T-helper 1 cell treated with Interleukin-12 subunit alpha and Interleukin-12 subunit beta and Interleukin-4 antibody, amounts not matched to agents 30 ng/mL and 1 ng/mL, for 36 hours (primary cell): ENCODE data around the gene SLC6A7. TPM values are rescaled to one million over a fixed set of nuclear protein-coding genes. Genes with fewer than 3 reads are reported as not detected.
"Not testable (repeated sequence)": the region's sequence is repeated elsewhere in the genome, so short reads cannot be mapped to it uniquely, and the experiment has no call there.

Source experiments
- intact Hi-C: fragments of 100-400 bp; cut with micrococcal nuclease; formaldehyde crosslinking; loops from one replicate; pipeline ENCODE4 v1.15.1; 2024
- total RNA-seq: library from RNA; stranded (reverse); gene quantifications from 2 replicates; pipeline ENCODE4 v1.2.3, GENCODE V29; 2022

SLC6A7 gene
- total RNA-seq, 1 donor from 2014 or later = not detected

GRCh38 chr5:150238646-150239045 is 48.8 kb downstream of the SLC6A7 start:
- intact Hi-C loops = no loop called here

- intact Hi-C loops = no loop called here
Measured at GRCh38 chr5:150239099-150239793, 49.4 kb downstream of the SLC6A7 start.

- intact Hi-C loops = no loop called here
Measured at GRCh38 chr5:150239794-150240122, 49.9 kb downstream of the SLC6A7 start.

GRCh38 chr5:150241298-150242160 is 51.7 kb downstream of the SLC6A7 start:
- intact Hi-C loops = no loop called here

- intact Hi-C loops = no loop called here
Measured at GRCh38 chr5:150242251-150242894, 52.5 kb downstream of the SLC6A7 start.

GRCh38 chr5:150243590-150243989 is 53.7 kb downstream of the SLC6A7 start:
- intact Hi-C loops = no loop called here

- intact Hi-C loops = no loop called here
Measured at GRCh38 chr5:150244209-150244608, 54.3 kb downstream of the SLC6A7 start.

- intact Hi-C loops = no loop called here
Measured at GRCh38 chr5:150245111-150245789, 55.4 kb downstream of the SLC6A7 start.

- intact Hi-C loops = no loop called here
Measured at GRCh38 chr5:150245808-150246207, 55.9 kb downstream of the SLC6A7 start.

- intact Hi-C loops = no loop called here
Measured at GRCh38 chr5:150246429-150246828, 56.6 kb downstream of the SLC6A7 start.

GRCh38 chr5:150246835-150247234 is 57.0 kb downstream of the SLC6A7 start:
- intact Hi-C loops = no loop called here

- intact Hi-C loops = no loop called here
Measured at GRCh38 chr5:150247726-150248125, 57.9 kb downstream of the SLC6A7 start.

GRCh38 chr5:150248493-150248892 is 58.6 kb downstream of the SLC6A7 start:
- intact Hi-C loops = not testable (repeated sequence)

- intact Hi-C loops = no loop called here
Measured at GRCh38 chr5:150248946-150249345, 59.1 kb downstream of the SLC6A7 start.

- intact Hi-C loops = no loop called here
Measured at GRCh38 chr5:150249744-150250143, 59.9 kb downstream of the SLC6A7 start.

GRCh38 chr5:150251504-150251903 is 61.6 kb downstream of the SLC6A7 start:
- intact Hi-C loops = no loop called here

- intact Hi-C loops = no loop called here
Measured at GRCh38 chr5:150252489-150252888, 62.6 kb downstream of the SLC6A7 start.

GRCh38 chr5:150253416-150254208 is 63.8 kb downstream of the SLC6A7 start:
- intact Hi-C loops = no loop called here

- intact Hi-C loops = no loop called here
Measured at GRCh38 chr5:150254363-150254762, 64.5 kb downstream of the SLC6A7 start.

- intact Hi-C loops = no loop called here
Measured at GRCh38 chr5:150254774-150255173, 64.9 kb downstream of the SLC6A7 start.
